Heart right ventricle (tissue), 16 donors: ENCODE measurements around the gene MXD3. TPM values are rescaled to one million over a fixed set of nuclear protein-coding genes. Genes with fewer than 3 reads are reported as not detected.

Experiments used
- ATAC-seq, 8 donors: fragments of 200-7000 bp; cut with Tn5 transposase; one replicate each; pipeline ENCODE4 v1.9.1; 2020; ENCODE audit warnings: mild to moderate bottlenecking in 8 of 8, moderate library complexity in 8 of 8, moderate number of reproducible peaks in 1 of 8
- DNase-seq, 2 donors: peaks; one replicate each; pipeline ENCODE4 v3.0.0-alpha.2; 2020
- H3K27ac ChIP-seq, 10 donors: fragments of 200-600 bp; sonication (generic) in 2 of 10; one replicate each; pipeline versions ENCODE4 v1.5.0 to v1.8.0; 2020 to 2022; ENCODE audit warnings: mild to moderate bottlenecking in 3 of 10
- H3K27me3 ChIP-seq, 7 donors: fragments of 200-600 bp; one replicate each; pipeline ENCODE4 v1.8.0; 2021 to 2022; ENCODE audit warnings: mild to moderate bottlenecking in 2 of 7
- H3K36me3 ChIP-seq, 9 donors: fragments of 200-600 bp; sonication (generic) in 1 of 9; one replicate each; pipeline versions ENCODE4 v1.5.0 to v1.8.0; 2020 to 2022; ENCODE audit warnings: mild to moderate bottlenecking in 2 of 9
- H3K4me1 ChIP-seq, 9 donors: fragments of 200-600 bp; sonication (generic) in 1 of 9; one replicate each; pipeline versions ENCODE4 v1.5.0 to v1.8.0; 2020 to 2022; ENCODE audit warnings: mild to moderate bottlenecking in 4 of 9
- H3K4me3 ChIP-seq, 10 donors: fragments of 200-600 bp; sonication (generic) in 2 of 10; one replicate each; pipeline versions ENCODE4 v1.5.0 to v1.8.0; 2020 to 2022; ENCODE audit warnings: mild to moderate bottlenecking in 7 of 10, moderate library complexity in 2 of 10
- H3K9me3 ChIP-seq, 11 donors: fragments of 200-600 bp in 10 of 11; sonication (generic) in 2 of 11; one replicate each; pipeline versions ENCODE4 v1.5.0 to v1.8.0; 2013 to 2022; ENCODE audit warnings: mild to moderate bottlenecking in 2 of 11, control low read depth in 1 of 11, moderate library complexity in 1 of 11
- CTCF ChIP-seq, 9 donors: fragments of 200-600 bp; sonication (generic) in 2 of 9; IDR thresholded peaks; one replicate each; pipeline versions ENCODE4 v1.5.0 to v1.8.0; 2021 to 2022; ENCODE audit warnings: antibody characterized with exemption in 9 of 9, mild to moderate bottlenecking in 5 of 9, moderate library complexity in 1 of 9
- WGBS, 2 donors: extraction: QIAGEN DNeasy Blood & Tissue Kit; methylation state at CpG; one replicate each; pipeline ENCODE4 v1.1.7; 2013; ENCODE audit warnings: inconsistent platforms in 1 of 2; 5-methylcytosine and 5-hydroxymethylcytosine counted together
- intact Hi-C, 10 donors: fragments of 100-400 bp; cut with DNase I; formaldehyde crosslinking; loops; one replicate each; pipeline versions ENCODE4 v1.11.1 to v1.14.2; 2022
- polyA plus RNA-seq, 2 donors: library from polyadenylated mRNA; stranded (reverse); fragments of 200-250 nt; gene quantifications; one replicate each; pipeline ENCODE4 v1.2.3, GENCODE V29; 2013
- total RNA-seq, 10 donors: library from RNA; stranded (reverse); fragmentation: NEBNext Ultra II Directional in 3 of 10; extraction: Animal tissue kit (Norgen Biotek cat#: 25700) in 3 of 10; gene quantifications; one replicate each; pipeline versions ENCODE4 v1.2.1 to v1.2.4, GENCODE V29; 2021 to 2023
- donor health status: Arrhythmogenic right ventricular cardiomyopathy.
- donor health status: ischemic (EF 13 %, LVEDD 7.1; RV severe dilation, severe dysfunction).
- donor health status: healthy with polysubstance abuse.
- donor health status: DM: no; HTN: yes; CAD: no.
- donor health status: DM: no; HTN: no; CAD: no.
- donor health status: ischemic (EF 25% LVEDD 6.9; RV normal size, moderate dysfunction).
- donor health status: ischemic (EF 25% LVEDD 5.7; RV mildly dilated, moderate dysfunction).
- donor health status: healthy.
- donor health status: DM: yes; HTN: yes; CAD: no.
- donor health status: Ischemic cardiomyopathy.
- donor health status: ischemic (EF 35%, LVEDD 5.7; RV mildly dilated, moderate dysfunction).
- donor health status: nonischemic (EF 11% LVEDD 7.7; RV severe dilation, severe dysfunction).
- donor health status: DM: yes; HTN: yes; CAD: no.
- donor health status: PGD.
- donor health status: ischemic (EF 29% LVEDD 5.4; RV normal size, mild dysfunction).
- donor health status: nonischemic (EF 23%, LVEDD 6.1; RV moderate dilation, normal function).

MXD3 gene
- total and polyA plus RNA-seq, 12 donors = 1.2 to 7.1 (median 2.6) TPM

GRCh38 chr5:177299697-177300096 is 12.0 kb downstream of the MXD3 start:
- DNase-seq (no peak), ATAC-seq (no peak)
- intact Hi-C loops = loop anchor here in 7 of 10 donors (5.0 to 10.0 kb wide), 3 partner anchors 182 to 187 kb away; no protein-coding TSS in a partner anchor
- peak overlapping the region in 1 of 10 donors; percentile 18 for H3K4me3 ChIP-seq
- no peaks in the 10 kb centered on the region for H3K27me3 ChIP-seq
- 70 to 74% methylated on average over 9 of the region's 9 CpGs for WGBS, 2 donors
- peaks cover 28 to 82% (median 66%) of the 10 kb centered on the region in 9 donors for H3K4me1 ChIP-seq
- peaks cover 0 to 50% (median 10%) of the 10 kb centered on the region in 9 donors for H3K36me3 ChIP-seq
- peak overlapping the region; percentile 38 to 97 (median 79) for H3K27ac ChIP-seq
- TF ChIP-seq CTCF (IDR thresholded peaks at IDR 0.05) = no peak
- no peaks in the 10 kb centered on the region for H3K9me3 ChIP-seq

GRCh38 chr5:177297922-177298321 is 13.8 kb downstream of the MXD3 start:
- Histone ChIP-seq H3K36me3 (peaks cover 0 to 65% (median 24%) of the 10 kb centered on the region in 9 donors), H3K4me1 (peaks cover 22 to 74% (median 59%) of the 10 kb centered on the region in 9 donors), H3K4me3 (no peak overlapping the region), H3K9me3 (no peaks in the 10 kb centered on the region), H3K27me3 (no peaks in the 10 kb centered on the region), H3K27ac (no peak overlapping the region)
- no peak for TF ChIP-seq CTCF (IDR thresholded peaks at IDR 0.05)
- 83 to 93% methylated on average over 2 of the region's 2 CpGs for WGBS, 2 donors
- intact Hi-C loops = loop anchor here in 1 of 10 donors (10.0 kb wide), 1 partner anchor 183 kb away; no protein-coding TSS in a partner anchor
- no peak for ATAC-seq
- DNase-seq = no peak

GRCh38 chr5:177296581-177296980 is 15.1 kb downstream of the MXD3 start:
- no peak for TF ChIP-seq CTCF (IDR thresholded peaks at IDR 0.05)
- Histone ChIP-seq H3K4me1 (peaks cover 19 to 60% (median 46%) of the 10 kb centered on the region in 9 donors), H3K9me3 (no peaks in the 10 kb centered on the region), H3K4me3 (no peak overlapping the region), H3K36me3 (peaks cover 0 to 73% (median 38%) of the 10 kb centered on the region in 9 donors), H3K27me3 (no peaks in the 10 kb centered on the region), H3K27ac (peak overlapping the region in 5 of 10 donors; percentile 7 to 78 (median 58))
- DNase-seq (no peak), ATAC-seq (peak in 4 of 8 donors; percentile 10 to 47 (median 35))
- intact Hi-C loops = loop anchor here in 1 of 10 donors (10.0 kb wide), 1 partner anchor 182 kb away; no protein-coding TSS in a partner anchor
- 30 to 31% methylated on average over 4 of the region's 4 CpGs for WGBS, 2 donors

- ATAC-seq = no peak
- Histone ChIP-seq H3K27ac (peak overlapping the region in 5 of 10 donors; percentile 7 to 78 (median 58)), H3K9me3 (no peaks in the 10 kb centered on the region), H3K27me3 (no peaks in the 10 kb centered on the region), H3K4me1 (peaks cover 15 to 54% (median 39%) of the 10 kb centered on the region in 9 donors), H3K4me3 (no peak overlapping the region), H3K36me3 (peaks cover 0 to 77% (median 40%) of the 10 kb centered on the region in 9 donors)
- intact Hi-C loops = loop anchor here in 1 of 10 donors (10.0 kb wide), 1 partner anchor 181 kb away; no protein-coding TSS in a partner anchor
- DNase-seq = no peak
- WGBS, 2 donors = 77 to 82% methylated on average over 9 of the region's 9 CpGs
- TF ChIP-seq CTCF (IDR thresholded peaks at IDR 0.05) = no peak
Measured at GRCh38 chr5:177295924-177296323, 15.8 kb downstream of the MXD3 start.
